ENCODE results near the gene NEMP1. TPM values are rescaled to one million over a fixed set of nuclear protein-coding genes. Genes with fewer than 3 reads are reported as not detected.

Gene NEMP1
- total and polyA plus RNA-seq, 4 experiments from 2014 or later = 4.6 to 27.2 (median 16.8) TPM

GRCh38 chr12:57106021-57106708 lies 27.6 kb upstream of the NEMP1 start:
- Histone ChIP-seq H3K4me1 (ENCODE audit: insufficient read depth, low read length) (peaks cover 30% of the 10 kb centered on the region), H3K27me3 (ENCODE audit: insufficient read depth, low read length) (no peaks in the 10 kb centered on the region), H3K27ac (ENCODE audit: low read depth, low read length) (no peak overlapping the region), H3K4me3 (ENCODE audit: low read length in 2 of 2) (no peak overlapping the region), H3K9me3 (ENCODE audit: control insufficient read depth in 1 of 2, low read length in 2 of 2) (no peaks in the 10 kb centered on the region), H3K36me3 (ENCODE audit: insufficient read depth, low read length) (peaks cover 51% of the 10 kb centered on the region)
- Mint-ChIP-seq H3K36me3 (peaks cover 27 to 68% of the 10 kb centered on the region in 2 donors), H3K9me3 (peaks cover 0 to 1% (median 0%) of the 10 kb centered on the region in 8 donors), H3K4me3 (peak overlapping the region in 1 of 8 donors; percentile 48), H3K27me3 (no peaks in the 10 kb centered on the region), H3K4me1 (peaks cover 20 to 45% (median 31%) of the 10 kb centered on the region in 4 donors), H3K27ac (peak overlapping the region in 6 of 7 donors; percentile 38 to 94 (median 72))
- ChIA-PET POLR2A (ENCODE audit: partially characterized antibody) (interaction anchor here (1.1 to 12.1 kb wide), 2 partner anchors 11 to 20 kb away, joined by 3 to 622 read pairs; partner anchors contain the start of gene NAB2), CTCF (ENCODE audit: partially characterized antibody) (interaction anchor here (1.2 to 9.3 kb wide), 4 partner anchors 10 to 74 kb away, joined by 3 to 458 read pairs (median 5); partner anchors contain the start of gene NEMP1)
- intact Hi-C loops (cut with micrococcal nuclease) = no loop called here
- DNase-seq = no peak

DNA sequence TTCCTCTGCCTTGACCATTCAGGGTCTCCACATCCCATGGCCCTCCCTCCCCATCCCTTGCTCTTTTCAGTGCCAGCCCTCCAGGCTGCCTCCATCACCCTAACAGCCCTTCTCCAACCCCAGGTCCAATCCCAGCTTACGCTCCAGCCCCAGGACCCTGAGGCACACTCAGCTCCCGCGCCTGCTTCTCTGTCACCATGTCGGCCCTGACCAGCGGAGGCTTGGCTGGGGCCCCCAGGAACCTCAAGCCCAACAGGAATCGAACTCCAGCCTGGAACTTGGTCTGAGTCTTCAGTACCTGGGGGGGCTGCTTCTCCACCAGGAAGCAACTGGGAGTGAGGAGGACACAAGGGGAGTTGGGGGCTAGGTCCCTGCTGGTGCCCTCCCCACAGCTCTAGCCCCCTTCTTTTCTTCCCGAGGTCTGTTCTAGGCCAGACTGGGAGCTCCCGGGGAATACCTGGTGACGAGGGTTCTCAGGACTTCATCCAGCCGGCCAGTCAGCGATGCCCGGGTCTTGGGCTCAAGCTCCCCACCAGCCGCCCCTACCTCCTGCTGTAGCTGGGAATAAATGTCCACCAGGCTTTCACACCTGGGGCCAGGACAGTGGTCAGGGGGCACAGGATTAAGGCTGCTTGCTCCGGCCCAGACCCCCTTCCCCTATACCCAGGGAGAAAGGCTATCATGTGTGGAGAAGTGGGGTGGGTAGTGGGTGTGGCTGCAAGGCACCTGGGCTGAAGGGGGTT lies 26.6 kb upstream of the NEMP1 start:
- Histone ChIP-seq H3K27ac (ENCODE audit: low read depth, low read length) (no peak overlapping the region), H3K27me3 (ENCODE audit: insufficient read depth, low read length) (no peaks in the 10 kb centered on the region), H3K9me3 (ENCODE audit: control insufficient read depth in 1 of 2, low read length in 2 of 2) (no peaks in the 10 kb centered on the region), H3K4me1 (ENCODE audit: insufficient read depth, low read length) (peaks cover 29% of the 10 kb centered on the region), H3K36me3 (ENCODE audit: insufficient read depth, low read length) (peaks cover 52% of the 10 kb centered on the region), H3K4me3 (ENCODE audit: low read length in 2 of 2) (no peak overlapping the region)
- Mint-ChIP-seq H3K4me3 (no peak overlapping the region), H3K27me3 (no peaks in the 10 kb centered on the region), H3K27ac (peak overlapping the region in 3 of 7 donors; percentile 19 to 68 (median 52)), H3K4me1 (peaks cover 19 to 39% (median 29%) of the 10 kb centered on the region in 4 donors), H3K9me3 (no peaks in the 10 kb centered on the region), H3K36me3 (peaks cover 30 to 66% of the 10 kb centered on the region in 2 donors)
- no peak for DNase-seq
- intact Hi-C loops (cut with micrococcal nuclease) = no loop called here
- ChIA-PET POLR2A (ENCODE audit: partially characterized antibody) (interaction anchor here (0.9 to 12.1 kb wide), 2 partner anchors 10 to 26 kb away, joined by 7 to 622 read pairs; partner anchors contain the start of genes NAB2 and NEMP1), CTCF (ENCODE audit: partially characterized antibody) (interaction anchor here (9.3 kb wide), 1 partner anchor 33 kb away, joined by 458 read pairs; the partner anchor contains the start of gene NEMP1)

DNA sequence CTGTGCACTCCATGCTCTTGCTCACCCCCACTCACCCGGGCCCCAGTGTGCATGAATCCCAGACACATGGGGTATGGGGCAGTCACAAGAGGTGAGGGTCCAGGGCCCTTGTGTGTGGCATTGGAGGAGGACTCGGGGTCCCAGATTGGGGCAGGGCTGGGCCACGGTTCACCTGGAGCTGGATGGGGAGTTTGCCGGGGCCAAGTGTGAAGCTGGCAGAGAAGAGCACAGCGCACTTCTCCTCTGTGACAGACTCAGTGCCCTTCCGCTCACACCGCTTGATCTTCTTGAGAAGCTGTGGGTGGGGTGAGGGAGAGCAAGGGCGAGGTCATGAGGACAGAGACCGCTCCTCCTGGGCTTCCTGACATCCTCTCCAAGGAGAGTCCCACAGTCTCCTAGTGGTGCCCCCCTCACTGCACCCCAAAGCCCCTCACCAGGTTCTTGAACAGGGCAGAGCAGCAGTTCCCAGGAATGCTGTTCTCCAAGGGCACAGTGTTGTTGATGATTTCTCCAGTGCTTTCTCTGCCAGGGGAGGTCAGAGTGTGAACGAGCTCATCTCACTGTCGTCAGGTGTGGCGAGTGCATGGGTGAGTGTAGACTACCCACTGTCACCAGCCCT lies 25.8 kb upstream of the NEMP1 start:
- POLR2A ChIA-PET (ENCODE audit: partially characterized antibody) = interaction anchor here (0.9 to 12.1 kb wide), 2 partner anchors 10 to 25 kb away, joined by 7 to 622 read pairs; partner anchors contain the start of genes NAB2 and NEMP1
- peaks cover 14 to 31% (median 22%) of the 10 kb centered on the region in 4 donors for H3K4me1 Mint-ChIP-seq

GRCh38 chr12:57103856-57104255 lies 25.3 kb upstream of the NEMP1 start:
- peaks cover 43 to 77% of the 10 kb centered on the region in 2 donors for H3K36me3 Mint-ChIP-seq
- DNase-seq = no peak
- Histone ChIP-seq H3K27me3 (ENCODE audit: insufficient read depth, low read length) (no peaks in the 10 kb centered on the region), H3K4me1 (ENCODE audit: insufficient read depth, low read length) (peaks cover 18% of the 10 kb centered on the region), H3K9me3 (ENCODE audit: control insufficient read depth in 1 of 2, low read length in 2 of 2) (no peaks in the 10 kb centered on the region), H3K36me3 (ENCODE audit: insufficient read depth, low read length) (peaks cover 66% of the 10 kb centered on the region), H3K27ac (ENCODE audit: low read depth, low read length) (no peak overlapping the region), H3K4me3 (ENCODE audit: low read length in 2 of 2) (no peak overlapping the region)
- peak overlapping the region in 4 of 7 donors; percentile 12 to 71 (median 70) for H3K27ac Mint-ChIP-seq
- no peaks in the 10 kb centered on the region for H3K27me3 Mint-ChIP-seq
- ChIA-PET CTCF (ENCODE audit: partially characterized antibody) (interaction anchor here (0.6 kb wide), 1 partner anchor 20 kb away, joined by 3 read pairs; no protein-coding TSS in a partner anchor), POLR2A (ENCODE audit: partially characterized antibody) (interaction anchor here (12.1 kb wide), 1 partner anchor 9 kb away, joined by 622 read pairs; the partner anchor contains the start of gene NAB2)
- H3K4me3 Mint-ChIP-seq = no peak overlapping the region
- peaks cover 13 to 28% (median 20%) of the 10 kb centered on the region in 4 donors for H3K4me1 Mint-ChIP-seq
- intact Hi-C loops (cut with micrococcal nuclease) = no loop called here
- peaks cover 0 to 1% (median 0%) of the 10 kb centered on the region in 8 donors for H3K9me3 Mint-ChIP-seq

More for the DNA sequence above, 25.8 kb upstream of the NEMP1 start:
- Histone ChIP-seq H3K9me3 (ENCODE audit: control insufficient read depth in 1 of 2, low read length in 2 of 2) (no peaks in the 10 kb centered on the region), H3K4me1 (ENCODE audit: insufficient read depth, low read length) (peaks cover 21% of the 10 kb centered on the region), H3K36me3 (ENCODE audit: insufficient read depth, low read length) (peaks cover 60% of the 10 kb centered on the region), H3K27me3 (ENCODE audit: insufficient read depth, low read length) (no peaks in the 10 kb centered on the region), H3K27ac (ENCODE audit: low read depth, low read length) (no peak overlapping the region), H3K4me3 (ENCODE audit: low read length in 2 of 2) (no peak overlapping the region)
- peak overlapping the region in 6 of 7 donors; percentile 12 to 86 (median 44) for H3K27ac Mint-ChIP-seq
- DNase-seq = no peak
- CTCF ChIA-PET (ENCODE audit: partially characterized antibody) = interaction anchor here (0.6 kb wide), 1 partner anchor 20 kb away, joined by 3 read pairs; no protein-coding TSS in a partner anchor
- H3K27me3 Mint-ChIP-seq = no peaks in the 10 kb centered on the region
- H3K36me3 Mint-ChIP-seq = peaks cover 38 to 72% of the 10 kb centered on the region in 2 donors
- no peaks in the 10 kb centered on the region for H3K9me3 Mint-ChIP-seq
- intact Hi-C loops (cut with micrococcal nuclease) = no loop called here
- H3K4me3 Mint-ChIP-seq = no peak overlapping the region

DNA sequence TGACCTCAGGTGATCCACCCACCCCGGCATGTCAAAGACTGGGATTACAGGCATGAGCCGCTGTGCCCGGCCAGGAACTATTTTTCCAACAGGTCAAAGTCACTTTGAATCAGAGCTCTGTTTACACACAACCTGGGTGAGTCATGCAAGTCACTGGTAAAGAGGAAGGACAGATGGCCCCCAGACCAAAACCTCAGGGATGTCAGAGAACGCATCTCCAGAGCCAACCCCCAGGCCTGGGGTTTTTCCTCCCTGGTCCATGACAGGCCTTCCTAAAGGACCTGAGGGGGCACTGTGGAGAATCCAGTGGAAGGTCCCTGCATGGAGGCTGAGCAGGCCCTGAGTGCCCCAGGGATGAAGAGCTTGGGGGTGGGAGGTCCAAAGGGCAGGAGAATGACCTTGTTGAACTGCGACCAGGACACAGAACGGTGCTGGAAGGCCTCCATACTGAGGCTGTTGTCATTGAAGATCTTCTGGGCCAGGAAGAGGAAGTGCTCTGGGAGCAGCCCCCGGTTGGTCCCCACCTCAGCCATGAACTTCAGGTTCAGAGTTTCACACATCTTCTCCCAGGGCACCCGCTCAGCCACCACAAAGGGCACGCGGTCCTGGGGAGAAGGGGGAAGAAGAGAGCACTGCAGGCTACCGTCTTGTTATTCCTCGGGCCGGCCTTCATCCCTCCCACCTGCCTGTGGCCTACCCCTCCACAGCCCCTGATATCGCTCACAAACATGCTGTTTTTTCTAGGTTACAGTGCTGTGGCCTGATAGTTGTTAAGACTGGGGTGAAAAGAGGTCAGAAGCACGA lies 23.5 kb upstream of the NEMP1 start:
- ChIA-PET POLR2A (ENCODE audit: partially characterized antibody) (interaction anchor here (0.6 to 17.6 kb wide), 6 partner anchors 6 to 947 kb away, joined by 3 to 622 read pairs (median 16); partner anchors contain the start of genes NAB2, NEMP1 and STAT6), CTCF (ENCODE audit: partially characterized antibody) (interaction anchor here (0.8 kb wide), 1 partner anchor 33 kb away, joined by 3 read pairs; no protein-coding TSS in a partner anchor)
- Histone ChIP-seq H3K36me3 (ENCODE audit: insufficient read depth, low read length) (peaks cover 68% of the 10 kb centered on the region), H3K4me1 (ENCODE audit: insufficient read depth, low read length) (peaks cover 9% of the 10 kb centered on the region), H3K9me3 (ENCODE audit: control insufficient read depth in 1 of 2, low read length in 2 of 2) (no peaks in the 10 kb centered on the region), H3K27me3 (ENCODE audit: insufficient read depth, low read length) (no peaks in the 10 kb centered on the region), H3K27ac (ENCODE audit: low read depth, low read length) (peak overlapping the region; percentile 8), H3K4me3 (ENCODE audit: low read length in 2 of 2) (no peak overlapping the region)
- no peak for DNase-seq
- Mint-ChIP-seq H3K4me1 (peaks cover 5 to 10% (median 6%) of the 10 kb centered on the region in 4 donors), H3K9me3 (peaks cover 0 to 3% (median 0%) of the 10 kb centered on the region in 8 donors), H3K36me3 (peaks cover 43 to 79% of the 10 kb centered on the region in 2 donors), H3K27me3 (no peaks in the 10 kb centered on the region), H3K4me3 (no peak overlapping the region), H3K27ac (peak overlapping the region in 6 of 7 donors; percentile 43 to 66 (median 56))
- intact Hi-C loops (cut with micrococcal nuclease) = no loop called here

DNA sequence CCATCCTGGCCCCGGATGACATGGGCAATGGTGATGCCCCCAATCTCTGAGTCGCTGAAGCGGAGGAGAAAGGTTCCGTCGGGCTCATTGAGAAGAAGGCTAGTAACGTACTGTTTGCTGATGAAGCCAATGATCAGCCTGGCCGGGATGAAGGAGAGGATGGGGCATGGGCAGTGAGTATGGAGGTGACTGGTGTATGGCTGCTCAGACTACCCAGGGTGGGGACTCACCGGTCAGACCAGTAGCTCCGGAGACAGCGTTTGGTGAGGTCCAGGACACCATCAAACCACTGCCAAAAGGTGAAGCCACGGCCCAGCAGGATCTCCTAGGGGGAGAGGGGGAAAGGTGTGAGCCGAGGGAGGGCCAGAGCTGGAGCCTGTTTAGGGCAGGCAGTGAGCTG lies 21.2 kb upstream of the NEMP1 start:
- Mint-ChIP-seq H3K4me1 (peaks cover 1 to 11% (median 6%) of the 10 kb centered on the region in 4 donors), H3K36me3 (peaks cover 40 to 80% of the 10 kb centered on the region in 2 donors)
- no peak for DNase-seq

More for the DNA sequence above, 21.2 kb upstream of the NEMP1 start:
- Mint-ChIP-seq H3K27ac (peak overlapping the region; percentile 17 to 88 (median 77)), H3K9me3 (peaks cover 0 to 3% (median 0%) of the 10 kb centered on the region in 8 donors), H3K4me3 (no peak overlapping the region), H3K27me3 (no peaks in the 10 kb centered on the region)
- intact Hi-C loops (cut with micrococcal nuclease) = no loop called here
- Histone ChIP-seq H3K27me3 (ENCODE audit: insufficient read depth, low read length) (no peaks in the 10 kb centered on the region), H3K36me3 (ENCODE audit: insufficient read depth, low read length) (peaks cover 58% of the 10 kb centered on the region), H3K27ac (ENCODE audit: low read depth, low read length) (no peak overlapping the region), H3K4me3 (ENCODE audit: low read length in 2 of 2) (no peak overlapping the region), H3K9me3 (ENCODE audit: control insufficient read depth in 1 of 2, low read length in 2 of 2) (no peaks in the 10 kb centered on the region), H3K4me1 (ENCODE audit: insufficient read depth, low read length) (peaks cover 11% of the 10 kb centered on the region)
- POLR2A ChIA-PET (ENCODE audit: partially characterized antibody) = interaction anchor here (1.1 to 17.6 kb wide), 5 partner anchors 8 to 30 kb away, joined by 3 to 622 read pairs (median 22); partner anchors contain the start of genes NAB2, NEMP1 and STAT6
- CTCF ChIA-PET (ENCODE audit: partially characterized antibody) = interaction anchor here (1.0 to 4.4 kb wide), 4 partner anchors 12 to 30 kb away, joined by 4 to 29 read pairs (median 6); partner anchors contain the start of gene STAT6

Measured in CD4-positive, alpha-beta memory T cell (primary cell).